ENCODE measurements around the gene REC8.

The REC8 gene

GRCh38 chr14:24138396-24139271 is 33.2 kb upstream of the REC8 start:
- no peak for DNase-seq (ENCODE audit: low read depth)

- DNase-seq (ENCODE audit: low read depth), result no peak
Observed at GRCh38 chr14:24139272-24139934, 32.5 kb upstream of the REC8 start.

GRCh38 chr14:24141097-24141880 is 30.6 kb upstream of the REC8 start, which contains the start of gene EMC9:
EMC9 (minus strand) TSS chr14:24141591; CDS start chr14:24141304, 287 bp downstream.
- DNase-seq (ENCODE audit: low read depth), result peak; percentile 93

GRCh38 chr14:24143511-24143910 is 28.4 kb upstream of the REC8 start:
- no peak for DNase-seq (ENCODE audit: low read depth)

GRCh38 chr14:24144451-24144850 is 27.4 kb upstream of the REC8 start:
- no peak for DNase-seq (ENCODE audit: low read depth)

- no peak for DNase-seq (ENCODE audit: low read depth)
Observed at GRCh38 chr14:24145219-24145618, 26.7 kb upstream of the REC8 start.

- no peak for DNase-seq (ENCODE audit: low read depth)
Observed at GRCh38 chr14:24145690-24146452, 26.0 kb upstream of the REC8 start.

GRCh38 chr14:24146453-24146977 is 25.4 kb upstream of the REC8 start, which contains the start of gene PSME2:
PSME2 (minus strand) TSS chr14:24146610; CDS start chr14:24146581, 29 bp downstream.
- peak; percentile 73 for DNase-seq (ENCODE audit: low read depth)

GRCh38 chr14:24146978-24147760 is 24.7 kb upstream of the REC8 start, which contains the start of gene RNF31:
RNF31 (plus strand) TSS chr14:24147498; CDS start chr14:24147699, 201 bp downstream.
- peak; percentile 90 for DNase-seq (ENCODE audit: low read depth)

- DNase-seq (ENCODE audit: low read depth), result no peak
Observed at GRCh38 chr14:24147761-24148428, 24.0 kb upstream of the REC8 start.

GRCh38 chr14:24149302-24149969 is 22.4 kb upstream of the REC8 start:
- DNase-seq (ENCODE audit: low read depth), result no peak

- DNase-seq (ENCODE audit: low read depth), result no peak
Observed at GRCh38 chr14:24150061-24150460, 21.8 kb upstream of the REC8 start.

- no peak for DNase-seq (ENCODE audit: low read depth)
Observed at GRCh38 chr14:24150567-24150966, 21.3 kb upstream of the REC8 start.

GRCh38 chr14:24150993-24151392 is 20.9 kb upstream of the REC8 start:
- DNase-seq (ENCODE audit: low read depth), result no peak

- DNase-seq (ENCODE audit: low read depth), result no peak
Observed at GRCh38 chr14:24151404-24152080, 20.3 kb upstream of the REC8 start.

GRCh38 chr14:24155100-24155499 is 16.8 kb upstream of the REC8 start:
- DNase-seq (ENCODE audit: low read depth), result no peak

- DNase-seq (ENCODE audit: low read depth), result no peak
Observed at GRCh38 chr14:24156840-24157239, 15.0 kb upstream of the REC8 start.

GRCh38 chr14:24157331-24157730 is 14.5 kb upstream of the REC8 start:
- no peak for DNase-seq (ENCODE audit: low read depth)

Measured in GM04503 (cell line).